Fibroblast of villous mesenchyme (primary cell): ENCODE measurements around the gene PEAK1. TPM values are rescaled to one million over a fixed set of nuclear protein-coding genes. Genes with fewer than 3 reads are reported as not detected.

Source experiments
- DNase-seq: peaks from one replicate; pipeline ENCODE4 v3.0.0-alpha.2; 2010; ENCODE audit warnings: low read depth
- H3K4me3 ChIP-seq: 2 replicates; pipeline ENCODE4 v1.5.1; 2011; ENCODE audit warnings: low read depth, mild to moderate bottlenecking, low read length
- CTCF ChIP-seq: IDR thresholded peaks from 2 replicates; pipeline ENCODE4 v1.5.1; 2012; ENCODE audit warnings: low read depth, mild to moderate bottlenecking, low read length; ENCODE audit not compliant: insufficient read depth
- total RNA-seq: library from RNA; depleted of rRNA; stranded (reverse); fragments of >200 nt; gene quantifications from 2 replicates; pipeline ENCODE4 v1.2.3, GENCODE V29; 2012

The PEAK1 gene
- total RNA-seq, 1 donor = 77.3 TPM

DNA sequence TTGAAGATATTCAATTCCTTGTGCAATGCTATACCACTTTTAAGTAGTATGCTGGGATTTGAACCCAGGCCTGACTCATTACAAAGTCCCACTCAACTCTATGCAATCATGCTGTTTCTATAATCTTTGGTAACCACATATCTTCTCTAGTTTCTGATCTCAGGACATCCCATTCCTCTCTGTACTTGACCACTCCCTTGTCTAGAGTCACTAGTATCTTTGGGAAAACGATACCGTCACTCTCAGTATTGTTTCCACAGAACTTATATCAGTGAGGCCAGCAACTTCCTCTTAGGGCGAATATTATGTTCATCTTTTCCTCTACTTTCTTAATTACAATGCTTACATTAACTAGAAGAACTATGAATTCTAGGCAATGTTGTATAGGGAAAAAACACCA lies 211.7 kb downstream of the PEAK1 start:
- no peak for DNase-seq
- TF ChIP-seq CTCF = no peak
- no peak overlapping the region for H3K4me3 ChIP-seq

DNA sequence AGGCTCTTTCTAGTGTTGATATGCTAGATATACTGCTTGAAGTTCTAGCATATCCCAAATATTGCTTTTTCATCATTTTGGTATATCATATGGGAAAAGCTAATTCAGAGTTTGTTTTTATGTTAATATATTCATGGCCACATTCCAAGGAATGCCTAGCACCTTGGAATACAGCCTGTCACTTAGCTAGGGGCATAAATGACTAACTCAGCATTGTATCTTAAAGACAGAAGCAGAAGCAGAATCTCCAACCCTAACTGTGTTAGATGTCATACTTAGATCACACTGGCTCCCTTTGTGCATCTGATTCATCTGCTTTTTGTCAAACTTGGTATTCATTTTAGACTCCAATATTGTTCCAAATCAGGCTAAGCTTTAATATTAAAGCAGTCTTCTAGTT lies 218.2 kb downstream of the PEAK1 start:
- no peak overlapping the region for H3K4me3 ChIP-seq
- TF ChIP-seq CTCF = no peak
- no peak for DNase-seq

DNA sequence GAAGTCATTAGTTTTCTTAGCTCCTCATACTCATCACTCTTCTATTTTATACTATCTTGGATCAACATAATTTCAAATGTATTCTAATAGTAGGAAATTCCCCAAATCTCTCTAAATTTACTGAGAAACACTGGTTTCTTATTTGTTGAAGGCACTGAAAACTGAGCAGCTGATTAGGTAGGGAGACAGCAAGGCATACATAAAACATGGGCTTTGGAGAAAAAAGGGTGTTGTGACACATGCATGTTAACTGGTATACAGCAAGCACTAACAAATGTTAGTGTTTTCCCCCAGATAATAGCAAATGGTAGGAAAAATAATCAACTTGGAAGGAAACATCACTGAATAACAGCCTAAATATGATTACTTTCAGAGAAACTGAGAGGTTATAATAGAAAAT lies 223.5 kb downstream of the PEAK1 start:
- H3K4me3 ChIP-seq = no peak overlapping the region
- no peak for DNase-seq
- TF ChIP-seq CTCF = no peak

DNA sequence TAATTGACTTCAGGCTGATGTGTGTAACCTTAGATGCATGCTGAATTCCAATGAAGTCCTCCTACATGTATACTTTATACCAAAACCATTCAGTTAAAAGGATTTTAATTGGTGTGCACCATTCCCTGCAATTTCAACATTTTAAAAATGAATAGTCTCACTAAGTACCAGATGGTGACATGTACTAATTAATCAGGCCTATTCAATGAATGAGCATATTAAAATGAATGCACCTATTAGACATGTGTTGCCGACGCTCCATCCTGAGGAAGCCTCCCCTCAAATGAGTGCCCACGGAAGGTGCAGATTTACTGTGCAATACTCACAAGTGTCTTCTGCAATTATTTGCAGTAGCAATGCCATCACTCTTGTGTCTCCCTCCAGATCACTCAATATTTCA lies 224.3 kb downstream of the PEAK1 start:
- no peak for DNase-seq

GRCh38 chr15:77192451-77192850 lies 227.5 kb downstream of the PEAK1 start:
- DNase-seq = no peak
- H3K4me3 ChIP-seq = no peak overlapping the region
- no peak for TF ChIP-seq CTCF

More for the DNA sequence above, 224.3 kb downstream of the PEAK1 start:
- TF ChIP-seq CTCF = no peak
- no peak overlapping the region for H3K4me3 ChIP-seq

DNA sequence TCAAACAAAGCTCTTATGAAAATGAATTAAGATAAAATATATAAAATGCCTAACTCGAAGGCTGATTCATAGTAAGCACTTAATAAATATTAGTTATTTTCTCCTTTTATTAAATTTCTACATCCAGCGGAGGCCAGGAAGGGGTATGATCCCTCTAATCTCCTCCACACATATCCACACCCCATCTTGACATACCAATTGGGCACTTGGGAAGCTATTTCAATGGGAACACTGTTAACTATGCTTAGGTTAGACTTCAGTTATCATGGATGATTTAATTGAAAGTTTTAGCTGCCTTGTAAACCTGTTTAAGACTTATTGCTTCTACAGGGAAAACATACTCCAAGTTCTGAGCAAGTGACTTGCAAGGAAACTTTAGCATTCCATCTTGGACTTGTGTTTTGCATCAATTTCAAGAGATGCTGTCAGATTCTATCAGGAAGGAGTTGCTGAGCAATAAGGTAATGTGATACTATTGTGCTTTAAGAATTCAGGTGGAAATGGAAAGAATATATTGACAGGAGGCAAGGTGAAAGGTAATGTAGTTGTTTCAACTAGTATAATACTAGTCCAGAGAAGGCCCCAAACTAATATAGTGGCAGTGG lies 228.6 kb downstream of the PEAK1 start:
- TF ChIP-seq CTCF = no peak
- DNase-seq = peak; percentile 17
- H3K4me3 ChIP-seq = no peak overlapping the region
